Measurements from ENCODE around the gene SYT1. TPM values are rescaled to one million over a fixed set of nuclear protein-coding genes. Genes with fewer than 3 reads are reported as not detected.

The SYT1 gene
- total RNA-seq, 1 donor from 2014 or later: 3.6 TPM

DNA sequence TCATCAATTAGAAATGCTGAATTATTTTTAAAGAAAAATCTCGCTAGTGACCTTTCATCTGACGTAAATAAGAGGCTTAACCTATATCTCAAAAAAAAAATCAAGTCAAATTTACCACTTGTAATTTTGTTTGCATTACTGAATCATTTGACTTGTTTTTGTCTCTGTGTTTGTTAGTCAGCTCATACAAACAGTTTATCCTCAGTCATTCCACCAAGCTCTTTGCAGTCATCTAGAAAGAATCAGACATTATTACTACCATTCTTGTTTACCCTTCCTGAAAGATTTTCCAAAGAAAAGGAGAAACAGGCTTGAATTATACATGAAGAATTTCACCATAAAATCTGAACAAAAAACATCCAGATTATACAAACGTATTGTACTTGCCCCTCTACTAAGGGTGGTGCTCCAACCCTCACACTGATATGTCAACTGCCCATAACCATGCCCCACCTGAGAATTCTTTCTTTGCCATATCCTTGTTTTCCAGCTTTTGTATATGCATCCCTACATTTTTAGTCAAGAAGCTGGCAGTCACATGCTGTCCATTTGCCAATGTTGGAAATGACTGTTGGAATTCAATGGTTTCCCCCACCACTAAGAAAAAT lies 569.0 kb downstream of the SYT1 start:
- DNase-seq (ENCODE audit: low read depth in 2 of 2): no peak

DNA sequence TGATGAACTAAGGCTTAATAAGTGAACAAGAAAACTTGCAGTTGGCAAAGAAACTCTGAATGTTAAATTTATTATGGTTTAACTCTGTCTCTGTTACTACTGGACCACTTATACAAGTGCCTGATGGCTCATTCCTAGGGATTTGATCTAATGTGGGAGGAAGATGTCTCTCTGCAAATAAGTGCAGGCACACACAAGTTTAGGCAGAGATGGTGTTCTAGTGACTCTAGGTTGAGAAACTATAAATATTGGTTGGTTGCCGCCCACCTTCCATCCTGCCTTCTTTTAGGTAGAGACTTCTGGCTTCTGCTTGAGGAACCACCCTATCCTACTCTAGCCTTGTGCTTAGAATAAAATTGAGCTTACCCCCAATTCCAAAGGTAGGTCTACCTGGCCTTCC lies 570.0 kb downstream of the SYT1 start:
- no peak for DNase-seq (ENCODE audit: low read depth in 2 of 2)

DNA sequence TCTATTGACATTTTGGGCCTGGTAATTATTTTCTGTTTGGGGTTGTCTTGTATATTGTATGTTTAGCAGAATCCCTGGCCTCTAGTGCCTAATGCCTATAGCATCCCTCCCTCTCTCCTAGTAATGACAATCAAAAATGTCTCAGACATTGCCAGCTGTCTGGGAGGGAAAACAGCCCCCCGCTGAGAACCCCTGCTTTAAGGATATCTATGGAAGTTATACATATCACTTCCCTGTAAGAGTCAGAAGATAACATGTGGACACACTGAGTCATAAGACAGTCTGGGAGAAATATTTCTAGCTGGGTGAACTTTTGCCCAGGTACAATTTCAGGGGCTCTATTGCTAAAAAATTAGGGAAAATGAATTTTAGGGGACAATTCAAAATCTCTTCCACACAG lies 571.2 kb downstream of the SYT1 start:
- DNase-seq (ENCODE audit: low read depth in 2 of 2): no peak

DNA sequence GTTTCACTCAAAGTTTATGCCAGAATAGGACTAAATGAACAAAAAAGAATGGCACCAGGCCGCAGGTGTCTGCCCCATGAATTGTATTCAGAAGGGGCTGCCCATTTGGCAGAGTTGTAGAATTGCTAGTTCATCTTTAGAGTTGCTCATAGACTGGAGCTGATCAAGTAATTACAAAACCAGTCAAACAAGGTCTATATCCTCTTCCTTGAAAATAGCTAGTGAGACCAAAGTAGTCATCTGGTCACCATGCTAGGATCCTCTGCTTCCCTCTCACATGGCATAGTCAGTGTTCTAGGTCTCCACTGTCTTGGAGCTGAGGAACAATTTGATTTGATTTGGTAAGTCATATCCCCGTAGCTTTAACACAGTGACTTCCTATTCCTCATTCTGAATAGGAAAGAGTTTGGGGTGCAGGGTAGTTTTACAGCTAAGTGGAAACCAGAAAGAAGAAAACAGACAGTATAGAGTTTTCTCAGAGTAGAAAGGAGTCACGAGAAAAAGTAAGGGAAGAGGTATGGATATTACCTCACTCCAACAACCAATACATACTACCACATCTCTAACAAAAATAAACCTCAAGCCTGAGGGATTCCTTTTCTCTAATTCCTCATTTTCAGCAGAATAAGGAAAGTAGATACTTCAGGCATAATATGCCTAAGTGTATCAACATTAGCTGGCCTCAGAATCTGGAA lies 574.1 kb downstream of the SYT1 start:
- no peak for DNase-seq (ENCODE audit: low read depth in 2 of 2)

DNA sequence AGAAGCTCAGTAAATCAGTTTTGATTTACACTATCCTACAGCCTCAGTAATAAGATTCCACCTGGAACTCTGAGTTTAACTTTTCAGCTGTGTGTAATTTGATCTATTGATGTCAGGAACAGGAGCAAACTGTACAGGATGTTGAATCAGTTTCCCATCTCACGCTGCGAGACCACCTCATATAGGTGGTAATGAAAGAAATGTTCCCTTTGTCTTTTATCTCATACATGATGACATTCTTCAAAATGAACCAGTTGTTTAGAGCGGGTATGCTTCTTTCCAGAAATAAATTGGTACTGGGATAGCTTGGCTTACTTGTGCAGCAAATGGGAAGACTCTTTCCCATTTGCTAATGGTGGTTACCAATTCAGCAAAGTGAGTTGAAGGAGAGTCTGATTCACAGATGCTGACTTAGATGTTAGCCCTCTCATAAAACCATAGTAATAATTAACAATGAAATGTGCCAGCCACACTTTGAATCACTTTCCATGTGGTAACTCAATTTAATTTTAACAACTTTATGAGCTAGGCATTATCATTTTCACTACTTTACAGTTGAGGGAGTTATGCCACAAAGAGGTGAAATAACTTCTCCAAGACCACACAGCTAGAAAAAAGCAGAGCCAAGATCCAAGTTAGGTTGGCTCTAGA lies 574.7 kb downstream of the SYT1 start:
- DNase-seq (ENCODE audit: low read depth in 2 of 2): peak; percentile 42 to 94

DNA sequence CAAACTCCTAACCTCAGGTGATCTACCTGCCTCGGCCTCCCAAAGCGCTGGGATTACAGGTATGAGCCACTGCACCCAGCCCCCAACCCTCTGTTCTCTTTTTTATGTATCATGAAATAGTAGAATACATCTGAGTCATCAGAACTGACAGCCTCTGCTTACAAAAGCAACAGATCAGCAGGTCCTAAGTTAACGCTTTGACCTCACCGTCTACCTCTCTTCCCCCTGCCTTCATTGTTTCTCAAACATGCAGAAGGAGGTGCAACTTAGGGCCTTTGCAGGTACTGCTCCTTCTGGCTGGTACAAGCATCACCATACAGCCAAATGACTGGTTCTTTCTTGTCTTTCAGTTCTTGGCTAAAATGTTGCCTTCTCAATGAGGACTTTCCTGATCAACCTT lies 577.0 kb downstream of the SYT1 start:
- peak in 1 of 2 donors; percentile 61 for DNase-seq (ENCODE audit: low read depth in 2 of 2)

DNA sequence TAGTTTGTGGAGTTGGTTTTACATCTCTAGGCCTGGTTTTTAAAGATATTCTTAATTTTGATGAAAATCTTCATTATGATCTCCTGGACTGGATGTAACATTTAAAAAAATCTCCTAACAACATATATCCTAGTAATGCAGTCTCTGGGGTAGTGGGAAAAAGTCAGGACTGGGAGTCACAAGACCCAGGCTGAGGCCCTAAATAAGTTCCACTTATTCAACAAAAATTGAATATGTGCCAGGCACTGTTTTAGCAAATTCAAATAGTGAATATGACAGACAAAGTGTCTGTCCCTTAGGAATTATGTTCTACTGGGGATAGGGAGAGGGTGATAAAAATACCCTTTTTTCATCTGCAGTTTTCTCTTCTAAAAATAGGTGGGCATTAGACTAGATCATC lies 577.8 kb downstream of the SYT1 start:
- DNase-seq (ENCODE audit: low read depth in 2 of 2): peak in 1 of 2 donors; percentile 24

DNA sequence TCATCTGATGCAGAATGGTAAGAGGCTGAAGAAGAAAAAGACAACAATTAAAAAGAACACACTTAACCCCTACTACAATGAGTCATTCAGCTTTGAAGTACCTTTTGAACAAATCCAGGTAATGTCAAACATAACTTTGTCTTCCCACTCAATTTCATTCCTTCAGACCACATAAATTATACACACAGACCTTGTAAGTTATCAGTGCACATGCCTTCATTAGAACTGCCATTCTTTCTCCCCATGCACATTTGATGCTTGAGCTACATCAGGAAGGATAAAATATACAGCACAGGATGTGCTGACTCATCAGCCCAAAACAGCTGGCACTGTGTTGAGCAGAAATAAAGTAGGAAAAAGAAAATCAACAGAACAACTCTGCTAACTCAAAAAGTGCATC lies 579.5 kb downstream of the SYT1 start:
- DNase-seq (ENCODE audit: low read depth in 2 of 2): peak in 1 of 2 donors; percentile 85

DNA sequence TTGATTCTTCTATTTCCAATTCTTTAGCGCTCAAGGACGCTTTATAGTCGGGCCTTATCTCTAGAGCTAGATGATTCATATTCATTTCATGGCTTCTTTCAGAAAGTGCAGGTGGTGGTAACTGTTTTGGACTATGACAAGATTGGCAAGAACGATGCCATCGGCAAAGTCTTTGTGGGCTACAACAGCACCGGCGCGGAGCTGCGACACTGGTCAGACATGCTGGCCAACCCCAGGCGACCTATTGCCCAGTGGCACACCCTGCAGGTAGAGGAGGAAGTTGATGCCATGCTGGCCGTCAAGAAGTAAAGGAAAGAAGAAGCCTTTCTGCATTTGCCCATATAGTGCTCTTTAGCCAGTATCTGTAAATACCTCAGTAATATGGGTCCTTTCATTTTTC lies 584.2 kb downstream of the SYT1 start:
- DNase-seq (ENCODE audit: low read depth in 2 of 2): no peak

DNA sequence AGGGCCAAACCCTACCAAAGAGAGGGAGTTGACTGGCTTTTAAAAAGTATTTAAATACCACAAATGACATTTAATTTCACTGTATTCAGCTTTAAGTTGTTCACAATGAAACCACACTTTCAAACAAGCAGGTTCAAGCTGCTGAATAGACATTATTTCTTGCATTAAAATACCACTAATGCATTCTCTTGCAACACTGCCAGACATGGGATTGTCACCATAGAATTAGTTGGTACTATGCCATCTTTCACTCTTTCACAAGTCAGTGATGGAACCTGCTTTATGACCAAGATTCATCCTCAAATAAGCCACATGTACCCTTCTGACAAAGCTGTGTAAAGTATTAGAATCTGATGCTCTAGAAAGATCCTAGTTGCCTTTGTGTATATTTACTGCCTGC lies 586.8 kb downstream of the SYT1 start:
- peak in 1 of 2 donors; percentile 45 for DNase-seq (ENCODE audit: low read depth in 2 of 2)

DNA sequence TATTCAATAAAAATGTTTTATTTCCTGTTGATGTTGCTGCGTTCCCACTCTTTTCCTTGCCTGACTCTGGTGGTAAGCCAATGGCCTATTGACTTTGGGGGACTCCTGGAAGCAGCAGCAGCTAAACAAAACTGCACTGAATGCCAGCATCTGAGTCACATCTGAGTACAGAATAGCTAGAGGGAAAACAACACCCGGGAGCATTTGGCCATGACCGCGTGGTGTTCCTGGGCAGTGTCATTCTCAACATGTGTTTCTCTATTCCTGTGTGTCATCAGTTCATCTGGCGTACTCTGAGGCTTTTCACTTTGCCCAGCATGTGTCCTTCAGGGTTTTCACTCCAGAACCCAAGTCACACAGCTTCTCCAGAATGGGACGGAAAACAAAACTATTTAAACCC lies 587.4 kb downstream of the SYT1 start:
- DNase-seq (ENCODE audit: low read depth in 2 of 2): peak; percentile 98 to 100

DNA sequence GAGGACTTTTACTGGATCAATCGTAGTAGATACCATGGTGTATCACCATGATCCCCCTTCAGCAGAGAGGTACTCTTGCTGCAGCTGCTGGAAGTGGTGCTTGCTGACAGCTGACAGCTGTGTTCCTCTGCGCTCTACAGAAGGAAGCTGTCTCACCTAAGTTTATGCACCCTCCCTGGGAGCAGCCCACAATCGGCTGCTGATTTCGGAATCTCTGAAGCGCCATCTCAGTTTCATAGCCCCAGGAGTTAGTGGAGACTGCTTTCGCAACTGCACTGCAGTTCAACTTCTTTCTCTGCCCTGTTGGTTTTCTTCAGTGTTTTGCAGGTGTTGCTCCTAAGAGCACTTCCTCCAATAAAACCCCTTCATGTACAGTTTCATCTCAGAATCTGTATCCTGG lies 588.3 kb downstream of the SYT1 start:
- no peak for DNase-seq (ENCODE audit: low read depth in 2 of 2)

DNA sequence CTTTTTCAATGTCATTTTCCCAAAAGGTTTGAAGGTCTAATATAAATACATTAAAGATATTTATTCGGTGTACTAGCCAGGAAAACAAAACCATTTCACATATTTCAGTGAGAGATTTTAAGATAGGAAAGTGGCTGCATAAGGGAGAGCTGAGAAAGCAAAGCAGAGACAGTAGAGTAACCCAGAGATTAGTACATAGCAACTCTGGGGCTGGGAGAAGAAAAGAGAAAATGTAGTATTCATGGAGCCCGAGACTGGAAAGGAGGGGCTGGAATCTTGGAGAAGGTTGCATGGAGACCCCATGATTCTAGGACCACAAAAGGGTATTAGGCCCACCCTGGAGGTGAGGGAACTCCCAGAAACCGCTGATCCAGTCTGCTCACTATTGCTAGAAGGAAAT lies 589.2 kb downstream of the SYT1 start:
- no peak for DNase-seq (ENCODE audit: low read depth in 2 of 2)

DNA sequence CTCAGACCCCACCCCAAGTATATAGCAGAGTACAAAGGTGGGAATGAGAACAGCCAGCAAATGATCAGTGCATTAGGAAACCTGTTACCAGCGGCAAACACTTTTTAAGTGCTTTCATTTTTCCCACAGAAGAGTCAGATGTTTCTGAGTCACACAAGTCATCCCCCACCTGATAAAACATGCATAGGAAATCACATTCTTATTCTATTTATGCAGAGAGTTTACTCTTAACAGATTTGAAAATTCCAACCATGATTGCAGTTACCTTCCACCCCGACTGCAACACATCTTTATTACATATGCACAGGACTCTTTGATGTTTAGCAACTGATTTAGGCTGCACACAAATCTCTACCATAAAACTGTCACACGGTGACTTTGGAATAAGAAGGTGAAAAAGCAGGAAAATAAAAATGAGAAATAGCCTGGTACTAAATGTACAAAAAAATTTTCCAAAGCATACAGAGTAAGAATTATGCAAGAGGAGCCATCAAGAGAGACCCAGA lies 589.8 kb downstream of the SYT1 start:
- DNase-seq (ENCODE audit: low read depth in 2 of 2): peak; percentile 88 to 97

DNA sequence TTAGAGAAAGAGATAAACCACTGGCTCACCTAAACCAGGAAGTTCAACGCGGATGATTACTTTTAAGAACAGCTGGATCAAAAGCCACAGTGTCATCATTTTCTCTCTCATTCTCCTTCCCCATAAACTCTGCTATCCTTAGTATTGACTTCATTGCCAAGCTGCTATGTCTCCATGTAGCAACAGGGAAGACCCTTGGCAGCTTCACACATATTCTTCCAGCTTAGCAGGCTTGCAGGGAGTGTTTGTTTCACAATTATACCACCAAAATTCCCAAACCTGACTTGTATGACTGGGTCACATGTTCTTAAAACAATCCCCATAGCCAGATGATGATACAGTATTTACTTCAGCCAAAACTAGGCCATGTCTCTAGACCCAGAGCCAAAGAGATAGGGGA lies 590.7 kb downstream of the SYT1 start:
- peak in 1 of 2 donors; percentile 24 for DNase-seq (ENCODE audit: low read depth in 2 of 2)

DNA sequence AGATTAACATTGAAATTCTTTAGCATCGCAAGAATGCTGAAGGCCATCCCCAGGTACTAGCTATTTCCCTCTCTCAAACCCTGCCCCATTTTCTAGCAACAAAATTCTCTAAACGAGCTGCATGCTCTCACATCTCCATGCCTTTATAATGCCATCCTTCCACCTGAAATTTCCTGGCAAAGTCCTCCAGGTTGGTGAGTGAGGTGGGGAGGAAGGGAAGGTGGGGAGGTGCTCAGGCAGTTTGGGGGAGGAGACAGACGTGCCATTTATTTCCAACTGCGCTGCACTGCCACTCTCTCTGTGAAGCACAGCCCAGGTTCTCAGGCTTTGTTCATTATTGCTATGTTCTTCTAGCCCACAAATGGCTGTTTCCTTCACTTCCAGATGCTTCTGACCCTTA lies 617.7 kb downstream of the SYT1 start:
- no peak for DNase-seq (ENCODE audit: low read depth in 2 of 2)

DNA sequence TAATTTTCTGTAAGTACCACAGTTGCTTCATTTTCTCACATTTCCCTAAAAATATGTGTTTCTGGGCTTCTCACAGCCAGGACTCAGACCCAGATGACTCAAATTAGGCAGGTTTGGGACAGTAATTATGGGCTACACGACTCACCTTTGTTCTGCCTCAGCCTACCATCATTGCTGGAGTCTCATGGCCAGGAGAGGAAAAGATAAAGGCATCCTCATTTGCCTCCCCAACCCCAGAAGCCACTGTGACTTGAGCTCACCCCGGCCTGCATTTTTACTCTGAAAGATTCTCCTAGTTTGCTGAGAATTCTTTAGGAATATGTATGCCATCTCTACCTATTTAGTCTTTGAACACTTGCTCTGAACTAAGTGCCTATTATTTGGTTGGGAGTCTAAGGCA lies 618.3 kb downstream of the SYT1 start:
- no peak for DNase-seq (ENCODE audit: low read depth in 2 of 2)

DNA sequence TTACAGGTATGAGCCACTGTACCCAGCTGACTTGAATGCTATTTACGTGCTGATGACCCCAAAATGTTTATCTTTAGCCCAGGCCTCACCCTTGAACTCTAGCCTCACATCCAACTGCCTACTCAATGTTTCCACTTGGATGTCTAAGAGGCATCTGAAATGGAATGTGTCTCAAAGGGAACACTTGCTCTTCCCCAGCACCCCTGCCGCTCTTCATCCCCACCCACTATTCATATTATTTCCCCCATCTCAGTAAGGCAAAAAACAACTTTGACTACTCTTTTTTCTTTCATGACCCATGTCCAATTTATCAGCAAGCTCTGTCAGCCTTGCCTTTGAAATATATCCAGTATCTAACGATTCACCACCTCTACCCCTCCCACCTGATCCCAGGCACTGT lies 621.6 kb downstream of the SYT1 start:
- DNase-seq (ENCODE audit: low read depth in 2 of 2): no peak

DNA sequence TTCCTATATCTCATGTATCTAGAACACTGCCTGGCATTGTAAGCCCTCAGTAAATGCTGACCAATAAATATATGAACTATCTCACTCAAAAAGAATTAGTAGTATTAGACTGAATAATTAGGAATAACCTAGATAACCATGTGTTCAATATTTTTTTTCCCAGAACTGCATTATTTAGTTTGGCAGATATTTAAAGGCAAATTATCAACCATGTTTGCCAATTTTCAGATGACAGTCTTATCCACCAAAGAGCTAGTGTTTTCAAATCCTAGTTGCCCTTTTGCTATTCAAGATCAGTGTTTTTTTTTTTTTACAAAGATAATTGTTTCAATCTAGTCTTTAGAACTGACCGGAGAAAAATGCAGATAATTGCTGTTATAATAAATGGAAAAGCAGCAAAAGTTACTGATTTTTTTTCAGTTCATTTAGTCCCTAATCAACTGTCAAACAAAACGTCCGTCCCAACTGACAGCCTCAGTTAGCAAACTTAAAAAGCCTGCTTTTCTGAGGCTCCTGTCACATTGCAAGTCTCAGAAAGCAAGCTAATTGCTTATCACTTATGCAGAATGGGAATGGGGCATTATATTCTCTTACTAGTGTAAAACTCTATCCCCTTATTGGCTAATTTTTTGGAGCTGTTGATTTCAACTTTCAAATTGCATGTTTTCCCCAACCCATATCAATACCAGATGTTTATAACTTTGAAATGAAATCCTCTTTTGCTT lies 623.0 kb downstream of the SYT1 start:
- no peak for DNase-seq (ENCODE audit: low read depth in 2 of 2)

Data from dermis microvascular lymphatic vessel endothelial cell (primary cell).